Activated CD4-positive, CD25-positive, alpha-beta regulatory T cell treated with anti-CD3 and anti-CD28 coated beads, Interleukin-2, amount 50 U/mL, for 16 hours (primary cell): Measurements from ENCODE around the gene SLC7A1.

Experiments used
- DNase-seq: peaks from one replicate; pipeline ENCODE4 v3.0.0-alpha.2; 2020; ENCODE audit warnings: low read depth, low spot score

SLC7A1 gene

DNA sequence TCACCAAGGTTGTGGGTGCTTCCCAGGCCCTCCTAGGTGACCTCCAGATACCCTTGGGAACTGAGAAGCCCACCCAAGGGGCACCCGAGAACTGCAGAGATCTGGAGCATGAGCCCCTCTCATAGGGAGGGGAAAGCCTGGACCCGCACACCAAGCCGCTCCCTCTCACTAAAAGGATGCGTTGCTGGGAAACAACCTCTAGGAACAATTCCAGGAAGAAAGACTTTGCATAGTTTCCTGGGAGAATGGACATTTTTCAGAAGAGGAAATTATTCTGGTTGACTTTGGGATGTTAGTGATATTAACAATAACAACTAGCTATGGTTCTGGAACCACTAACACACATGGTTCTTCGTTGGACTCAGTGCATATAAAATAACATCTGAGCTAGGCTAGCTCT is 64.6 kb downstream of the SLC7A1 start:
- no peak for DNase-seq

DNA sequence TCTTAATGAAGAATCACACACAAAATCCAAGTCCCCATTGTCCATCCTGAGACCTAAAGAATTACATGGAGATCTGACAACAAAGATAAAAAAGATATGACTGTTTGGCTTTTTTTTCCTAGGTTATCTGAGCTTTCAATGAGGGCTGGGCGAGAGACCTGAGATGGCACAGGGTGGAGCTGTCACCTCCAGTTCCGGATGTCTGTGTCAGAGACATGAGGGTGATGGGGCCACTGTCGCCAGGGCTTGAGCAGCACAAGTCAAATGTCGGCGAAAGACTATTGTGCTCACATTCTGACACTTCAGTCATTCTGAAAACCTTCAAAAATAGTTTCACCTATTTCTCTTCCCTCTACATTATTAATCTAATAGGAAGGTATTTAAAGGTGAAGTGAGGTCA is 65.7 kb downstream of the SLC7A1 start:
- DNase-seq: no peak

DNA sequence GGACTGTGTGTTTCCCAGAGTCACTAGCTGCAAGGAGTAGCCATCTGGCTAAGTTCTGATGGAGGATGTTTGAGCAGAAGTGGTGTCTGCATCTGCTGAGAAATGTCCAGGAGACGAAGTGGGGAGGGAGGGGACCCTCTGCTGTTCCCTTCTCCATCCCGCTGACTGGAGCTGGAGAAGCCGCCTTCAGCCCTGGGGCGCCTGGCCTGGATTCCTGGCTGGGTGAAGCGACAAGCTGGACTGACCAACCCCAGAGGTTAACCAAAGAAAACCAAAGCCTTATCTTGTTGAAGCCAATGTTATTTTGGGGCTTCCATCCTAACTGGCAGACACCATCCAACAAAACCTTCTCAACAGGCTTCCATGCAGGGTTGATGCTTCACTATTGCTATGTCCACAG is 67.6 kb downstream of the SLC7A1 start:
- DNase-seq: no peak

DNA sequence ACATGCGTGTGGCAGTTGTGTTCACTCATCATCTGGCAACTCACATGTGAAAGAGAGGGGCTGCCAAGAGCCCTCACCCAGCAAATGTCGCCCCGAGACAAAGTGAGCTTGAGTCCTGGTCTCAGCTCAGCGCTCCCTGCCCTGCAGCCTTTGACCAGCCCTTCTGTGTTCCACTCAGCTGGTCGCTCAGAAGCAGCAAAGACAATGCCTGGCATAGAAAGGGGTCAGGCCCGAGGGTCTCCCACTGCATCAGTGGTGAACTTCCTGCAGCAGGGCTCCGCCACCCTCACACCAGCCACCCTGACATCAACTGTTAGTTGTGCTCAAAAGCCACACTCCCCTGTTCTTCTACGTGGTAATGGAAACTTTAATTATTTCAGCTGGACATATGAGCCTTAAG is 68.0 kb downstream of the SLC7A1 start:
- no peak for DNase-seq

DNA sequence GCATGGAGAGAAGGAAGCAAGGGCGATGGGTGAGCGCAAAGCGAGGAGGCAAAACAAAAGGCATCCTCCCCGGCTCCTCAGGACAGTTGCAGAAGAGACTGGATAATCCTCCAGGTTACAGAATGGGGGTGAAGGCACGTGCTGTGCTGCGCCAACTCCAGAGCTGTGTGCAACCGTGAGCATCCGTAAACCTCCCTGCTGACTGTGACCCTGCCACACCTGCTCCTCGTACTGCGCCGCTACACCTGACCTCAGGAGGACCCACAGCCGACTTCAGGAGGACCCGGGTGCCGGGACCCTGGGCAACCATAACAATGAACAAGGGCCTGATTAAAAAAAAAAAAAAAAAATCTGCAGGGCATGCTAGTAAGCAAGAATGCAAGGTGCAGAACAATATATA is 68.7 kb downstream of the SLC7A1 start:
- no peak for DNase-seq

DNA sequence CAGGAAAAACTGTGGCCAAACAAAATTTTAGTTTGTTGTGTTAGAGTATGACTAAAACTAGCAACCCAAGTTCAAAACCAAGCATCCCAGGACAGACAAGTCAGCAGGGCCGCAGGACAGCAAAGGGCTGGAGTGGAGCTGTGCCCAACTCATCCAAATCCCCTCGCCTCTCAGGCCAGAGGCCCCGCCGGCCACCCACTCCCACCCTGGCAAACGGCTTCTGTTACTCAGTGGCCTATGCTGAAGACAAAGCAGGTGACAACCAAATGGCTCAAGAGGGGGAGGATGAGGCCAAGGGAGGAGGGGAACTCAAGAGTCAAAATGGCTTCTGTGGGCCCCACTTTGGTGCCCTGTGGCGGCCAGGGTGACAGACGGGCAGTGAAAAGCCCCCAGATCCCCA is 69.7 kb downstream of the SLC7A1 start:
- no peak for DNase-seq

DNA sequence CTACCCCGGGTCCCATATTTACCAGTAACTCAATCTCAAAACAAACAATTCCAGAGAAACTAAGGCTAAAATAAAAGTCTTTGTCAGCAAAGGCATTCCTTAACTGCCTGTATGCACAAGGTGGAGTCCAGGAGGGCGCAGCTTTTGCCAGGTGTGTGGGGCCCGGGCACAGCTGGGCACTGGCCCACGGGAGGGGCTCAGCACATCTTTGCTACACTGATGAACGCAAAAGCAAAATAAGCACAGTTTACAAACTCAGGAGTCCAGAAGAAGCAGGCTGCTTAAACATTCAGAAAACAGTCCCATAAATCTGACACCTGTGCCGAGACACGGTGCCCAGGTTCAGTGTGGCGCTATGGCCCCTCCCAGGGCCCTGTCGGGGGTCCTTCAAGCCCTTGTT is 70.8 kb downstream of the SLC7A1 start:
- DNase-seq: no peak

DNA sequence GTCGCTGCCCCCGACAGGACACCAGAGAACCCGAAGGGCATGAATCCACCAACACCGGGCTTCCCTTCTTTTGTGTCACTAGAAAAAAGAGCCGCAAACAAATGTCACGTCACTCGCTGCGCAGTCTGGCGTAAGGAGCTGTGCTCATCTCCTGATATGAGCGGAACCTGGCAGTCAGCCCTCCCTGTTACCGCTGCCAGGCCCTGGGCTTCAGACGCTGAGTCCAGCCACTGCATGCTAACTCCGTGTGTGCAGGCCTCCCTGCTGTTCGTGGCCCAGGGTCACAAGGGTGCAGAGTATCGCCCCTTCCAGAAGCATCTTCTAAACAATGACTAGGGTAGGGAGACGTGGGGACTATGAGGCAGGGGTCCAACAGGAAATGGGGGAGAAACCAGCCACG is 71.3 kb downstream of the SLC7A1 start:
- no peak for DNase-seq

DNA sequence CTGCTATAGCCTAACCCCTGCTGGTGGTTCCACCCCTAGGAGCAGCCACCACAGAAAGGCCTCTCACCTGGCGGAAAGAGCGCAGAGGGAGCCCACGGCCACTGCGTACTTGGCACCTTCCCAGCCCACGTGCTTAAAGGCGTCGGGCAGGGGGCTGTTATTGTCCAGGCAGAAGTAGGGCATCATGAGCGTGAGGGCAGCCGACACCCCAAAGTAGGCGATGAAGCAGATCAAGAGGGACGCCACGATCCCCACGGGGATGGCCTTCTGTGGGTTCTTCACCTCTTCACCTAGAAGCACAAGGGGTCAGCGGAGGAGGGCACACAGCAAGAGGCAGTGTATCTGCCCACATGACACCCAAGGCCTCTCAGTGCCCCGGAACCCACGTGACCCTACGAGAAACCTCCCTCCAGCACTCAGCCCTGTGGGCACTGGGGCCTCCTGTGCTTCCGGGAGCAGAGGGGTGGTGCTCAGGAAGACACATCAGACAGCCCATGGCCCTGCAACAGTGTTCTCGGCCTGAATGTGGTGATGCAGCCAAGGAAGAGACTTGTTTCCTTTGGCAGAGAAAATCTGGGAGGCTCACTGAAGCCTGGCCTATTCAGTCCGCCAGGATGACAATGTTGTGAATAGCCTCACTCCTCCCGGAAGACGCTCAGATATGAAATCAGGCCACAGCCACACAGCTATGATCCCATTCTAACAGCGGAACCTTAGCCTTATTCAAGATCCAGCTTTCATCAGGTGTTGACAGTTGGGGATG is 72.1 kb downstream of the SLC7A1 start:
- DNase-seq: no peak

DNA sequence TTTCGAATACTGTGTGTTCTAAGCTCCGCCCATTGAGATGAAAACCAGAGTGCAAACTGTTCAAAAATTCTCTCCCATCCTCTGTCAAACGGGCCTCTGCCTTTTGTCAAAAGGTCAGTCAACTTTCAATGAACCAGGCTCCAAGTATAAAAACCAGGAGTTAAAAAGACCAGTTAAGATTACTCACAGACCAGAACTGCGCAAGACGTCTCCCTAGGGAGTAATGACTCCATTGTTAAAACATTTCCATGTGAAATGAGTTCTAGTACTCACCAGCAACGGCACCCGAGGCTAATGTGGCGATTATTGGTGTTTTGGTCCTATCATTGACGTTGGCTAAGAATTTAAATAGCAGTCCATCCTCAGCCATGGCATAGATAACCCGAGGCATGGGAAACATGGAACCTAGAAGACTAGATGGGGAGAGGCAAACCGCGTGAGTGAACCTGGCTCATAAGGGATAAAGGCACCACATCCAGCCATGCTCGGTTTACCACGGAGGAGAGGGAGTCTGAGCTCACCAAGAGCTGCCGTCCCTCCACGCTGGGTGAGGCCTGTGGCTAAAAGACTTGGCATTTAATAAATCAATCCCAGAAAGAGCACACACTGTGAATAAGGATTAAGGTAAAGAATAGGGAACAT is 73.3 kb downstream of the SLC7A1 start:
- no peak for DNase-seq

DNA sequence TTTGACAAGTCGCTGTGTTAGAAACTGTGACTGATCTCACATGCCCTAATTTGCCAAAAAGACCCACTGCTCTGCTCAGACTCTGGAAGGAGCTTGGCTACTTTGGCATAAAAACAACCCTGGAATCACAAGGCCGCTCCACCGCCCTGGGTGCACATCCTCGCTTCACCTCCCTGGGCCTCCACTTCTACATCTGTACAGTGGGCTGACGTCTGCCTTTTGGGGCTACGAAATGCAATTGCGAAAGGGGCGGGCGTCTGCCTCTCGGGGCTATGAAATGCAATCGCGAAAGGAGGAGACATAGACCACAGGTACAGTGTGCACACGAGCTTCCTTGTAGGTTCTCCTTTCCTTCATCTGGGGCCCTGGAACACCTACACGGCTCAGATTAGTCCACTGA is 74.2 kb downstream of the SLC7A1 start:
- DNase-seq: no peak

DNA sequence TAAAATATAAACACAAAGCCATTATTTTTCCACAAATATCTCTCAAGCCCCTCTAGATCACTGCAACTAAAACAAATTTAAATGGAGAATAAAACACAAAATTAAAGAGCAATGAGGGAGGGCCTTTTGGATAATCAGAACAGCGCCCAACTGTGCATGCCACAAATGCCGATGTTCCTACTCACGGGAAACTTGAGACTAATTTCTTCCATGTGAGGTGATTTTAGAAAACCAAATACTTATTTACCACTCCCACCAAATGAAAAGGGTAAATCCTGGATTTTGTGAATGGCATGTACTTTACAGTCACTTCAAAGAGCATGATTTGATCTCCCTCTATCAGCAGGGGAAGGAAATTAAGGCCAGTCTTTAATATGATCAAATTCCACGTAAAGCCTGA is 74.8 kb downstream of the SLC7A1 start:
- DNase-seq: no peak

DNA sequence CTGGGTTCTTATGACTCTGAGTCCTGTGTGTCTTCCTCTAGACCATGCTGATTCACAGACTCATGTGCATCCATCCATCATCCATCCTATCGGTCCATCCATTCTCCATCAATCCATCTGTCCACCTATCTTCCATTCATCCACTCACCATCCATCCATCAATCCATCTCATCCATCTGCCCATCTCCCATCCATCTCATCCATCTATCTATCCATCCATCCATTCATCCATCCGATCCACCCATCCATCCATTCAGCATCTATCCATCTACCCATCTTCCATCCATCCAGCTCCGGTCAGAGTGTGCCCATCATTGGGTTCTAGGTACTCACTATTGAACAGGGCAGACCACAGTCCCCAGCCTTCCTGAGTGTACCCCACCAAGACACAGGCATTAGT is 75.6 kb downstream of the SLC7A1 start:
- DNase-seq: no peak

DNA sequence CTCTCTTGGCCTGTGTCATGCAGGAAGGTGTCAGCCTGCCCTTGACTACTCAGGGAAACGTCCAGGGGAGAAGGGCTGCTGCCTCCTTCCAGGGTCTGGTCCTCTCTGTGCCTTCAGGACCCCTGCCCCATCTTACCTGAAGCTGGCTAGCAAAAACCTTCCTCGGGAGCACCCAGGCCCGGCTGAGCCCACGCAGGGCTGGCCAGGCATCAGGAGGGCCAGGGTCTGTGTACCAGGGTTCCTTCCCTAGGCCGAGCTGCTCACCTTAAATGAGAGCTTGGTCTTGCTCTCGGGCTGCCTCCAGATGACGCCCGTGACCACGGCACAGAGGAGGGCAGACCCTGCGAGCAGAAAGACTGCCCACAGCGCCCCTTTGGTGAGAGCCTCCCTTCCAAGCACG is 78.6 kb downstream of the SLC7A1 start:
- DNase-seq: no peak

DNA sequence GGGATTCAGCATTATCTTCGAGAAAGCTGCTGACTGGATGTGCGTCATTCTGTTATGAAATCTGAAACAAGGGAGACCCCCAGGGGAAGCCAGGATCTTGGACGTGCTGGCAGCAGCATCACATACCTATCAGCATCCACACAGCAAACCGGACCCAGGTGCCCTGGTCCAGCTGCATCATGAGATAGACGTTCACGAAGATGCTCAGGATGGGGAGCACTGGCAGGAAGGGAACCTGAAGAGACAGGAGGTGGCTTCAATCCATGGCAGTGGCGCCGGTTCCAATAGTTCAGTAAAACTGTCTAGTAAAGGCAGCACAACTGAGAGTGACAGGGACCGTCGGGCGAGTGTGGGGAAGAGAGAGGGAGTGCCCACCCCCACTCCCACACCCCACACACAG is 79.5 kb downstream of the SLC7A1 start:
- DNase-seq: no peak

DNA sequence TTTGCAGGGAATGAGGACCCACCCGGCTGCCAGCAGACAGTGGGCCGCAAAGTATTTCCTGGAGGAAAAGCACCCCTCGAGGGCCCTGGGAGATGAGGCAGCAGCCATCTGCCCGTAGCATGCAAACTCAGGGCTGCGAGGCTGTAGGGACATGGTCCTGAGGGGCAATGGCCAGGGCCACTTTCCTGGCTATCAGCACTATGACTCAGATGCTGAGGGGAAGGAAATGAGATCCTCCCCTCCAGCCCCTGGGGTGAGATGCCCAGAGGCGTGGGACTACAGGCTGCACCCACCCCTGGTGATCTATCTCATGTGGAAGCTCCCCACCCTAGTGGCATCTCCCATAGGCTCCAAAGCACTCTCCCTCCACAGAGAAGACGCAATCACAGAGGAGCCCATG is 80.1 kb downstream of the SLC7A1 start:
- no peak for DNase-seq

DNA sequence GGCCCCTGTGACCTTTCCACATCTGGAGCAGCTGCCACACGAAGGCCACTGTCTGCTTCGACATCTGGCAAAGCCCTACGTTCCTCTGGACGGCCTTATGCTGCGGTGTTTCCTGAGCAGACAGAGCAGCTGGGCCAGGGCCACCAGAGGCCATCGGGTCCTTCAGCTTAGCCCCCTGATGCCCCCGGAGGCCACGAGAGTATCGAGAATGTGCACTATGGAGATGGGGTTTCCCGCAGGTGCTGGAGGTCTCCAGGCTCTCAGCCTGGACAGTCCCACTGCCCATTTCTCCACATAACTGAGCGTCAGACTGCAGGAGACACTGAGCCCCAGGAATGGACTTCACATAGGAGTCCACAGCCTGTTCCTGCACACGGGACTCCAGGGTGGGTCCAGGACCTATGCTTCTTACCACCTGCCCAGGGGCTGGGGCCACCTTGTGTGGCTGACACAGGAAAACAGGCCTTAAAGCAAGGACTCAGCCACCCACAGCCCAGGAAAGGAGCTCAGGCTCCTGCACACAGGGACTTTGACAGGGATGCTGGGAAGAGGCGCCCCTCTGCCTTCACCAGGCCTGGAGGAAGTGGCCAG is 80.7 kb downstream of the SLC7A1 start:
- DNase-seq: no peak

DNA sequence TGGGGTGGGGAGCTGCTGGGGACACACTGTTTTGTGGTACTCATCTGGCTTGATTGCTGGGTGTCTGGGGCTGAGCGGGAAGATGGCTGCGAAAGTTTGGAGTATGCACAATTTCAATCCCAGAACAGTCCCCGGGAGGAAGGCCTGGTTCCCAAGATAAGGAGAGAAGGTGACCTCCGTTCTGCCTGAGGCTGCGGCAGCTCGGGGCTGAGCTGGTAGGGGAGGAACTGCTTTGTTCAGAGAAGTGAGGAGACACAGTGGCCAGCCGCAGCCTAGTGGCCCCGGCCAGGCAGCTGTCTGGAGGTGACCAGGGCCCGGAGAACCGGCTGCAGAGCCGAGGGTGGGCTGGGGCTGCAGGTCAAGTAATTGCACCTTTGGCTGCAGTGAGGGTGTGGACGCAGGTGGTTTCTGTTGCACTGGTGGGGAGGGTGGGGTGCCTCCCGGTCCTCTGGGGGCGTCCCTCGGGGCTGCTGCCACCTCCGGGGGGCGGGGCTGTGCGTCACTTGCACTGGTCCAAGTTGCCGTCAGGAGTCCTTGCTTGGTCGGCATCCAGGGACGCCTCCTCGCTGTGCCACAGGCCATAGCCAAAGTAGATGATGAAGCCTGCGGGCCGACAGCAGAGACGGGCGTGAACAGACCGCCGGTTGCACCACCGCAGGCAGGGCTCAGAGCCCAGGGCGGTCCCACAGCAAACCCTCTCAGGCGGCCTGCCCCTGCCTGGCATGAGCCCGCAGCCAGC is 81.3 kb downstream of the SLC7A1 start:
- no peak for DNase-seq

DNA sequence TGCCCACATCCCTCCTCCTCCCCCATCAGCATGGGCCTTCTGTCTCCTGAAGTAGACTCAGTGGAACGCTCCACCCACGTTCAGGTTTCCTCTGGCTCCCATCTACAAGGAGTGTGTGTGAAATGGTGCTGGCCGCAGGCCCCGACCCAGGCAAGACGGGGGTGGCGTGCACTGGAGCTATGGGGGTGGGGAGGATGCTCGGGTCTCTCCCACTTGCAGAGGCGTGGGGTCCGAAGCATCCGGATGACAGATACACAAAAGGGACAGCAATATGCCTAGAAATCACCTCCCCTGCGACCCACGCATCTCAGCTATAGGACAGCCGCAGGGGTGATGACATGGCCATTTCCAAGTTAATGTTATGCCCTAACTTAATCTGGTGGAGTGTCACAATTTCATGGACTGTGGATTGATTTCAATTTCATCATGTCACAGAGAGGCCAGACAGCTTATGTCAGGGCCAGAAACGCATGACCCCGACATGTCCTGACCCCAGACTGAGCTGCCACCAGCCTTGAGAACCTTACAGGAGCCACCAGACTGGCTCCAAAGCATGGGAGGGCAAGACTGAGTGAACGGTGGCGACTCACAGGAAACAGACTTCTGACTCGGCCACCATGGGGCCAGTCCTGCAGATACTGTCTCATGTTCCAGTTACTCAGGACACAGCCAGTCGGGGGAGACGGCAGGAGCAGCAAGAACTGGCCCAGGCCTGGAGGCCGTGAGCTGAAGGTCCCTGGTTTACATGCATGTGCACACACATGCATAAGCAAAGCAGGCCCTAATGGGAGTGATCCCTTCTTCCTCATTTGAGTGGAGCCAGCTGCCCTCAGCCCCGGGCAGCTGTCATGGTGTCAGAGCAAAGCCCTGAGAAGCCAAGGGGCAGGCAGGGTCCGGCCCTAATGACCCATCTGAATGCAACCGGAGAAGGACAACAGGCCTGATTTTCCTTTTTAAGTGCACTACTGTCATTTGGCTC is 82.2 kb downstream of the SLC7A1 start:
- DNase-seq: no peak

DNA sequence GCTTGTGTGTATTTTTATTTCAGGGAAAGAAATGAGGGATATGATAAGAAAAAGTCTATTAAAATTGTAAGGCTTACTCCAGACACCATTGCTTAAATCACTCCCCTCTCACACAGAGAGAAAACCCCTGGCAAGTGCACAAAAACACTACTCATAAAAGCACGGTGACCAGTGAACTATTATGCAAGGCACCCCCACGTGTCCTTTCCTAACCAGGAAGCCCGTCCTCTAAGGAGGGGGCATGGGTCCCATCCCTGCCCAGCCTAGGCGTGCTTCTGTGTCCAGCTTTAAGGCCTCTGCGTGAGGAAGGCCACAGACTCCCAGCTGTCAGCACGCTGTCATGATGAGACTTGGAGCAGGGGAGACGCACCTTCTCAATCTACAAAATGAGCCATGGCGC is 83.5 kb downstream of the SLC7A1 start:
- no peak for DNase-seq

DNA sequence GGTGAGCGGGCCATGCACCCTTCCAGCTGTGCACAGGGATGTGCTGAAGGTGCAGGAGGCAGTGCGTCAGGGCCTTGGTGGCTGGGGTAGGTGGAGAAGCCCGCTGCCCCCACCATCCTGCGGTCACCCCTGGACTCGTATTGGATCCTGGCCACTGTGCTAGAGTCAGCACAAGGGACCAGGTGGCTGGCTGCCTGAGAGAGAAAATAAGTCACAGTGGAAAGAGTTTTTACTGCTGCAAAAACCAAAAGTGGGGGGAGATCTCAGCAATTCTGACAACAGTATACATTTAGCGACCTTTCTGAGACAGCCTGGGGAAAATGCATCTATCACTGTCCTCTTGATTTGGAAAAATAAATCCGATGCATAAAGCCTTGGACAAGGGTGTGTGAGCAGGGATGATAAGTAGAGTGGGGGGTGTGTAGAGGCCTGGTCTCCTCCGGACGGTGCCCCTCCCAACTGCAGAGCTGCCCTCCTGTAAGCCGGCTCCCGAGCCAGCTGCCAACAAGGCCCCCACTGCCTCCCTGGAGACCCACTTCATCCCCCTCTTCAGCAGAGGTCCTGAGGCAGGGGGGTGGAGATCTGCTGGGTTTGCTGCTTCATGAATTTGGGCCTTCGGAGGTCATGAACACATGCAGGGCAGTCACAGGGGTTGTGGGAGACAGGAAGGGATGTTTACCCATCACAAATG is 84.2 kb downstream of the SLC7A1 start:
- DNase-seq: no peak
